Measurements from ENCODE around the gene POLR2M. TPM values are rescaled to one million over a fixed set of nuclear protein-coding genes. Genes with fewer than 3 reads are reported as not detected.

Gene POLR2M
- total and polyA plus RNA-seq, 2 donors (not counting 3 experiments of a cell fraction or from before 2014, with no cell fraction given), result 38.4 to 42.5 TPM

- ChIA-PET CTCF (no interaction called here), POLR2A (no interaction called here)
- DNase-seq (ENCODE audit: low read depth, low spot score), result peak; percentile 28
- H3K9me1 ChIP-seq (replicated peaks; ENCODE audit: control insufficient read depth, extremely low read depth, insufficient read depth, low read length), result no peaks in the 10 kb centered on the region
- H3K4me3 ChIP-seq (replicated peaks in 1 of 3; ENCODE audit: insufficient read depth in 1 of 3, low read depth in 1 of 3, low read length in 3 of 3), result no peak overlapping the region
- H3K4me2 ChIP-seq (ENCODE audit: insufficient read depth, low read length), result no peak overlapping the region
- H3K9me3 ChIP-seq (replicated peaks; ENCODE audit: control insufficient read depth, insufficient read depth, low read length), result no peaks in the 10 kb centered on the region
- H3K79me2 ChIP-seq (ENCODE audit: control insufficient read depth, insufficient read depth, low read length), result no peaks in the 10 kb centered on the region
- no TSS peak for BruUV-seq (replicated peaks)
- no peak overlapping the region for H3K27ac ChIP-seq (ENCODE audit: insufficient read depth, low read depth, low read length)
- H2AFZ ChIP-seq (ENCODE audit: low read depth, low read length), result no peak overlapping the region
- no peaks in the 10 kb centered on the region for H3K27me3 ChIP-seq (ENCODE audit: control insufficient read depth in 2 of 2, insufficient read depth in 2 of 2, low read length in 2 of 2)
- no peak for FAIRE-seq
- no peaks in the 10 kb centered on the region for H3K36me3 ChIP-seq (ENCODE audit: control insufficient read depth in 2 of 2, extremely low read depth in 1 of 2, insufficient read depth in 2 of 2, low read length in 2 of 2)
- no peaks in the 10 kb centered on the region for H3K4me1 ChIP-seq (ENCODE audit: control insufficient read depth, extremely low read depth, insufficient read depth, low read length)
- TF ChIP-seq FOS (IDR thresholded peaks at IDR 0.05; ENCODE audit: borderline replicate concordance, insufficient read depth, low read length) (no peak), MAX (IDR thresholded peaks at IDR 0.05; ENCODE audit: insufficient read depth, insufficient read length) (no peak)
- intact Hi-C loops (cut with micrococcal nuclease) (no loop called here), dilution Hi-C loops (cut with MboI; ENCODE audit: extremely low pct_ligation_motif_present, low sequenced_read_pairs) (no loop called here)
- H3K9ac ChIP-seq (replicated peaks; ENCODE audit: extremely low read depth, insufficient read depth, low read length), result no peak overlapping the region
- H4K20me1 ChIP-seq (replicated peaks; ENCODE audit: control insufficient read depth, extremely low read depth, insufficient read depth, low read length), result no peaks in the 10 kb centered on the region
Observed at GRCh38 chr15:57727031-57727430, 20.5 kb downstream of the POLR2M start.

- dilution Hi-C loops (cut with MboI; ENCODE audit: extremely low pct_ligation_motif_present, low sequenced_read_pairs) (no loop called here), intact Hi-C loops (cut with micrococcal nuclease) (no loop called here)
- Histone ChIP-seq H3K27ac (ENCODE audit: insufficient read depth, low read depth, low read length) (no peak overlapping the region), H2AFZ (ENCODE audit: low read depth, low read length) (no peak overlapping the region), H4K20me1 (replicated peaks; ENCODE audit: control insufficient read depth, extremely low read depth, insufficient read depth, low read length) (no peaks in the 10 kb centered on the region), H3K27me3 (ENCODE audit: control insufficient read depth in 2 of 2, insufficient read depth in 2 of 2, low read length in 2 of 2) (no peaks in the 10 kb centered on the region), H3K9me1 (replicated peaks; ENCODE audit: control insufficient read depth, extremely low read depth, insufficient read depth, low read length) (no peaks in the 10 kb centered on the region), H3K4me1 (ENCODE audit: control insufficient read depth, extremely low read depth, insufficient read depth, low read length) (peaks cover 10% of the 10 kb centered on the region), H3K9me3 (replicated peaks; ENCODE audit: control insufficient read depth, insufficient read depth, low read length) (no peaks in the 10 kb centered on the region), H3K9ac (replicated peaks; ENCODE audit: extremely low read depth, insufficient read depth, low read length) (no peak overlapping the region), H3K79me2 (ENCODE audit: control insufficient read depth, insufficient read depth, low read length) (no peaks in the 10 kb centered on the region), H3K4me3 (replicated peaks in 1 of 3; ENCODE audit: insufficient read depth in 1 of 3, low read depth in 1 of 3, low read length in 3 of 3) (no peak overlapping the region), H3K36me3 (ENCODE audit: control insufficient read depth in 2 of 2, extremely low read depth in 1 of 2, insufficient read depth in 2 of 2, low read length in 2 of 2) (no peaks in the 10 kb centered on the region), H3K4me2 (ENCODE audit: insufficient read depth, low read length) (no peak overlapping the region)
- TF ChIP-seq EZH2 (IDR thresholded peaks at IDR 0.05; ENCODE audit: borderline replicate concordance, low read depth, low read length, severe bottlenecking) (no peak), JUN (IDR thresholded peaks at IDR 0.05; ENCODE audit: borderline replicate concordance, insufficient read depth, insufficient read length, low read depth) (no peak), MAX (IDR thresholded peaks at IDR 0.05; ENCODE audit: insufficient read depth, insufficient read length) (no peak), POLR2A (IDR thresholded peaks at IDR 0.05; ENCODE audit: low read depth, low read length) (no peak), CTCF (IDR thresholded peaks at IDR 0.05; ENCODE audit: extremely low read depth in 1 of 2, insufficient read depth in 1 of 2, low read depth in 1 of 2, low read length in 2 of 2) (no peak), MYC (IDR thresholded peaks at IDR 0.05; ENCODE audit: low read depth, low read length) (no peak), GATA2 (IDR thresholded peaks at IDR 0.05; ENCODE audit: insufficient read depth, insufficient read length, low read depth, low read length) (no peak), POLR2AphosphoS5 (IDR thresholded peaks at IDR 0.05; ENCODE audit: insufficient read depth, low read depth, low read length) (no peak), FOS (IDR thresholded peaks at IDR 0.05; ENCODE audit: borderline replicate concordance, insufficient read depth, low read length) (no peak)
- POLR2A ChIA-PET, result no interaction called here
- FAIRE-seq (no peak), DNase-seq (ENCODE audit: low read depth, low spot score) (no peak)
- CTCF ChIA-PET, result interaction anchor here (0.8 to 7.0 kb wide), 4 partner anchors 133 to 349 kb away, joined by 3 to 98 read pairs (median 3); no protein-coding TSS in a partner anchor
- no TSS peak for BruUV-seq (replicated peaks)
Observed at GRCh38 chr15:57728436-57728835, 21.9 kb downstream of the POLR2M start.
